MV-4-11 (cell line): ENCODE data around the gene CIC.
"Not testable (repeated sequence)": the region's sequence is repeated elsewhere in the genome, so short reads cannot be mapped to it uniquely, and the experiment has no call there.

Source experiments
- DNase-seq: peaks from one replicate; lab custom pipeline; 2025; lab: John Stamatoyannopoulos, UW

The CIC gene

DNA sequence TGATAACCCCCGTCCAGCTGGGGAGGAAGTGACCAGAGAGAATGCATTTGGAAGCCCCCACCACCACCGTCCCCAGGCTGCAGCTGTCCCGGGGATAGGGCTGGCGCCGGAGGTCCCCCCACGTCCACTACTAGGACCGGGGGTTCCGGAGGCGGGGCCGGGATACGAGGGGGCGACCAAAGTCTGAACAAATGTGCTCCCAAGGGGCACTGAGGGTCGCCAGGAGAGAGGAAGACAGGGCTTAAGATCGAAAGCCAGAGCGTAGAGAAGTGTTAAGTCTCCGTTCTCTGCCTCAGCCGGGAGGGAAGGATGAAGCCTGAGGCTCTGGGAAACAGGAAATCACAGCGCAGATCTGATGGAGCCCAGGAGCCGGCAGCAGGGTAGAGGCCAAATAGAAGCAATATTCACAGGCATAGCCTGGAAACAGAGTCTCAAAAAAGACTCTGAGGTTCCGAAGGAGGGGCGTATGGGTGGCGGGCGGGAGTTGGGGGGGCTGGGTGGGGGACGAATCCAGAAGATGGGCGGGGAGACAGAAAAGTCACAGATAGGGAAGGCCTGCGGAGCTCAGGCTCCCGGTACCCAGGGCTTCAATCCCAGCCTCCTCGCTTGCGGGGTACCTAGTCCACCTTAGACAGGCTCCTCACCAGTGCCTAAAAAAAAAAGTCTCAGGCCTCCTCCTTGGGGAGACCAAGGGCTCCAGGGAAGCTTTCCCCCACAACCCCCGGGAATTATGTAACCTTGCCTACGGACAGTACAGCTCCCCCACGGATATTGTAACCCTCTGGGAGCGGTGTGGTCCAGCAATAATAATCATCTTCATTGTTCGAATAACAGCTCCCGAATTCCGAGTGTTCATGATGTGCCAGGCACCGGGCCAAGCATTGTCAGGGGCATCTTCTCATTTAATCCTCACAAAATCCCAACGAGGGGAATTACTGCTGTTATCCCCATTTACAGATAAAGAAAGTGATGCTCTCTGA lies 13.0 kb upstream of the CIC start:
- DNase-seq = no peak

DNA sequence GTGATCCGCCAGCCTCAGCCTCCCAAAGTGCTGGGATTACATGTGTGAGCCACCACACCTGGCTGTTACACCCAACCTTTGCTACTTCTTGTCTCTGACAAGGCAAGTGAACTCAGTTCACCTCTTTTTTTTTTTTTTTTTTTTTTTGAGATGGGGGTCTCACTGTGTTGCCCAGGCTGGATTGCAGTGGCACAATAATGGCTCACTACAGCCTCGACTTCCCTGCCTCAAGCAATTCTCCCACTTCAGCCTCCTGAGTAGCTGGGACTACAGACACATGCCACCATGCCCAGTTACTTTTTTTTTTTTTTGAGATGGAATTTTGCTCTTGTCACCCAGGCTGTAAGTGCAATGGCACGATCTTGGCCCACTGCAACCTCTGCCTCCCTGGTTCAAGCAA lies 11.2 kb upstream of the CIC start:
- not testable (repeated sequence) for DNase-seq

DNA sequence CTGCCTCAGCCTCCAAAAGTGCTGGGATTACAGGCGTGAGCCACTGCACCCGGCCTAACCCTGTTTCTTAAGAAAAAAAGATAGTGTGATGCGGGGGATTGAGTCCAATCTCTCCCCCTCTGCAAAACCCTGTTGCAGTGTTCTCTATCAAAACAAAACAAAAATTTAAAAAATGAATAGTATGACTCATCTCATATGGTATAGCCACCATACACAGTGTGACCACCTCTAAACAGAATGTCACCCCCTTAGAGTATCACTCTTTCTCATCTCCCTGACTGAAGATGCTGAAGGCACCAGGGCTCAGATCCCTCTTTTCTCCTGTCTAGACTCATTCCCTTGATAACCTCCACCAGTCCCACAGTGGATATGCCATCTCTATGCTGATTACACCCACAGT lies 7.3 kb upstream of the CIC start:
- DNase-seq = no peak

DNA sequence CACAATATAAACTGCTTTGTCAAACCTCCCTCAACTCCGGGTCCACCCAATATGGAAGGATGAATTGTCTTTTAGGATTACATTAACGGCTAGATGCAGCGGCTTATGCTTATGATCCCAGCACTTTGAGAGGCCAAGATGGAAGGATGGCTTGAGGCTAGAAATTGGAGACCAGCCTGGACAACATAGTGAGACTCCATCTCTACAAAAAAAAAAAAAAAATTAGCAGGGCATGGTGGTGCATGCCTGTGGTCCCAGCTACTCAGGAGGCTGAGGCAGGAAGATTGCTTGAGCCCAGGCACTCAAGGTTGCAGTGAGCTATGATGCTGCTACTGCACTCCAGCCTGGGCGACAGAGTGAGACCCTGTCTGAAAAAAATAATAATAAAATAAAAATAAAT lies 2.9 kb upstream of the CIC start:
- not testable (repeated sequence) for DNase-seq

DNA sequence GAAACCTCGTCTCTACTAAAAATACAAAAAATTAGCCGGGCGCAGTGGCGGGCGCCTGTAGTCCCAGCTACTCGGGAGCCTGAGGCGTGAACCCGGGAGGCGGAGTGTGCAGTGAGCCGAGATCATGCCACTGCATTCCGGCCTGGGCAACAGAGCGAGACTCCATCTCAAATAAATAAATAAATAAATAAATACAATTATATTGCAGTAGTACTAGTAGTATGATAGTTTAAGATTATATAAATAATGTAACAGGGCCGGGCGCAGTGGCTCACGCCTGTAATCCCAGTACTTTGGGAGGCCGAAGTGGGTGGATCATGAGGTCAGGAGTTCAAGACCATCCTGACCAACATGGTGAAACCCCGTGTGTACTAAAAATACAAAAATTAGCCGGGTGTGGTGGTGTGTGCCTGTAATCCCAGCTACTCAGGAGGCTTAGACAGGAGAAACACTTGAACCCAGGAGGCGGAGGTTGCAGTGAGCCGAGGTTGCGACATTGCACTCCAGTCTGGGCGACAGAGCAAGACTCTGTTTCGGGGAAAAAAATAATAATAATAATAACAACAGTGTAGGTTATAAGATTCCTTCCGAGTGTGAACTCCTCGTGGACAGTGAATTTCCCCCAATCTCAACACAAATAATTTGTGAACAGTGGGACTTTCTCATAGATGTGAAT lies 2.0 kb upstream of the CIC start:
- DNase-seq = not testable (repeated sequence)

DNA sequence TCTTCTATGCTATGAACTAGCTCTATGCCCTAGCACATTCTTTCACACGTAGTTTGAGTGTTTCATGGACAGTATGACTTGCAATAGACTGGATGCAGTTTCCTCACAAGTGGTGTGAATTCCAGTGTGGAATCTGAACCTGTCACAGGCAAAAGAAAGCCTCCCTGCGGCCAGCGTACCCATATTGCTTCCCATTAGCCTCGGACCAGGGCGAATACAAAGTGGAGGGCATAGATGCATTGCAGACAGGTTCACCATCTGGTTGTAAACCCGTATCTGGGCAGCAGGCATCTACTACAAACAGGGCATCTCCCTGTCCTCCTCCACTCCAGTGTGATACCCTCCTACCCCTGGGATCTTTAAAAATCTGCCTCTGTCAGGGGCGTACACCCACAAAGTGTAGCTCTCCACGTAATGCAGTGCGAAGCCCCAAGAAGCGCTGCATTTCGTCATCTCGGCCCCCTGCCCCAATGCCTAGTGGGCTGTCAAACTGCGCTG lies 1.4 kb upstream of the CIC start:
- no peak for DNase-seq

DNA sequence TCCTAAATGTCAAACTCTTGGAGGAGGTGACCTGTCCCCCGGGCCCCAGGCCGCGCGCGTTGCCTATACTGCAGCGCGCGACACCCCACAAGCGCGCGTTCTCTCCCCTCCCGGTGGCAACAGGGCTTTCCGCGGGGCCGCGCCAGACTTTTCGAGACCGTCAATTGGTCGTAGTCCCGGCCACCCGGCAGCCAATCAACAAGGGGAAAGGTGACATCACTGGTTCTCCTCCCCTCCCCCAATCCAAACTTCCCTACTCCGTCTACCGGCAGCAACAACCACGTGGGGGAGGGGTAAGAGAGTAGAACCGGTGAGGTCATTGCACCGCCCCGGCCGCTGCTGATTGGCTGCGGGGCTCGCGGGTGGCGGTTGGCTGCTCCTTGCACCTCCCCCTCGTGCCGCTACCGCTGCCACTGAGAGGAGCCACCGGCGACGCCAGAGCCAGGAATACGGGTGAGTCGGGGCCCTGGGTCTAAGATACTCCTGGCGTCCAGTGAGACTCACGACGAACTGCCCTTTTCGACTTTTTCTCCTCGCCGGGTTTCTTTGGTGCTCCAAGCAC lies 829 bp upstream of the CIC start:
- peak; percentile 100 for DNase-seq

DNA sequence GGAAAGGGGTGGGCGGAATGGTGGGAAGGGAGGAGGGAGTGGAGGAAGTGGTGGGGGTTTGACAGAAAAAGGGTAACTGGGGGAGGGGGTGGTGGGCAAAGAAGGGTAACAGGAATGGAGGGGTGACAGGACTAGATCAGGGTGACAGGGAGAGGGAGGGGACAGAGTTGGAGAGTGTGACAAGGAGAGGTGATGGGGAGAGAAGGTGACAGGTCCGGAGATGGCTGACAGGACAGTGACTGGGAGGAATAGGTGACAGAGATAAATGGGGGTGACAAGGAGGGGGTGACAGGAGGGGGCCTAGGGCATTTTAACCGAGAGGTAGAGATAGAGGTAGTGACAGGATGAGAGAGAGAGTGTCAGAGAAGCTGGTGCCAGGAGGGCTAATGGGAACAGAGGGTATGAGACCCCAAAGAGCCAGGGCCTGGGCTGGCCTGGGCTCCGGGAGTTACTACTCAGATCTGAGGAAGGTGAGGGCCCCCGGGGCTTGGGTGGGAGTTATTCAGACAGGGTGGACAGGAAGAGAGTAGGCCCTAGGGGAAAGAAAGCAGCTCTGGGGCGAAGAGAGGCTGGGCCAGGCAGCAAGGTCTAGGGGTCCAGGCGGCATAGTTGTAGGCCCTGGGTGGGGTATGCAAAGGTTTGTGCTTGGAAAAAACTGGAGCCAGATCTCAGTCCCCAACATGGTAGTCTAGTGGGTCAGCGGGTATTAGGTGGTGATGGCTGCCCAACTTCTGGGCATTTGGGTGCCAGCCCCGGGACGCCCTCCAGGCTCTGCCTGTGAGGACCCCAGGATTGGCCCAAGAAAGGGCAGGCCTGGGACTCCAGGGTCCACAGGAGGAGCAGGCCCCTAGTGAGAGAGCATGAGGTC lies 660 bp downstream of the CIC start:
- no peak for DNase-seq

DNA sequence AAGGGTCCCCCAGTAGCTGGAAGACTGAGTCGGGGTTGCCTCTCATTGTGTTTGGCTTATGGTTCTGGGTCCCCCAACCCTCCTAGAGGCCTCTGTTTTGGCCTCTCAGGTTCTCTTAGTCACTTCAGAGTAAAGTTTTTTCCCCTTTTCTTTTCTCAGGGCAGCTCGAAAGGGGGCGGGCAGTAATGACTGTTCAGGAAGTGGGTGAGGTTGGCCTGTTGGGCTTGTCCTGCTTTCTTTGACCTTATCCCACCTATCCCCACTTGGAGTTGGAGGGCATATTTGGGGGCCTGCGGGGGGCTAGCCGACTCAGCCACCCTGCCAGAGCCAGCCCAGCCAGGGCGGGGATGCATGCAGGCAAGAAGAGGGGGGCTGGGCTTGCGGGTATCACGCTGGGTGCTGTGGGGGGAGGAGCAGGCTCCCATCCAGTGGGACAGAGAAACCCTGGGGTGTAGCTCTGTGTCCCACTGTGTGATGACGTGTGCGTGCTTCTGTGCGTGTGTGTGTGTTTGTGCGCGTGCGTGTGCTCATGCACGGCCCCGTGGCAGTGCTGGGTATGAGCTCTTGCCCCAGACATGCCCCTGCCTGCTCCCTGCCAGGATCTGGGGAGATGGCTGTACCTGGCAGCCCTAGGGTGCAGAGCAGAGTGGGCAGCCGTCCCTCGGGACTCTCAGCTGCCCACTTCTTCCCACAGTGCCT lies 1.4 kb downstream of the CIC start:
- peak; percentile 79 for DNase-seq

DNA sequence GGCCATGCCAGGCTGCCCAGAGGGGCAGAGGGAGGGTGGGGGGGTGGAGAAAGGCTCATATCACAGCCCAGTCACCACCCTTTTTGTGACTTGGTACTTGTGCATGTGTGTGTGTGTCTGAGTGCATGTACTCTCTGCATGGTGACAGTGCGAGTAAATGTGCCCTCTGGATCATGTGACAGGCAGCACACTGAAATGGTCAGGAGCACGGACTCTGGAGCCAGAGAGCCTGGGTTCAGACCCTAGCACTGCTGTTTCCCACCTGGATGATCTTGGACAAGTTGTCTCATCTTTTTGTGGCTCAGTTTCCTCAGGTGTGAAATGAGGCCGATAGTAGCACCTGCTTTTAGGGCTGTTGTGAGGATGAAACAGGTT lies 2.0 kb downstream of the CIC start:
- DNase-seq = no peak

DNA sequence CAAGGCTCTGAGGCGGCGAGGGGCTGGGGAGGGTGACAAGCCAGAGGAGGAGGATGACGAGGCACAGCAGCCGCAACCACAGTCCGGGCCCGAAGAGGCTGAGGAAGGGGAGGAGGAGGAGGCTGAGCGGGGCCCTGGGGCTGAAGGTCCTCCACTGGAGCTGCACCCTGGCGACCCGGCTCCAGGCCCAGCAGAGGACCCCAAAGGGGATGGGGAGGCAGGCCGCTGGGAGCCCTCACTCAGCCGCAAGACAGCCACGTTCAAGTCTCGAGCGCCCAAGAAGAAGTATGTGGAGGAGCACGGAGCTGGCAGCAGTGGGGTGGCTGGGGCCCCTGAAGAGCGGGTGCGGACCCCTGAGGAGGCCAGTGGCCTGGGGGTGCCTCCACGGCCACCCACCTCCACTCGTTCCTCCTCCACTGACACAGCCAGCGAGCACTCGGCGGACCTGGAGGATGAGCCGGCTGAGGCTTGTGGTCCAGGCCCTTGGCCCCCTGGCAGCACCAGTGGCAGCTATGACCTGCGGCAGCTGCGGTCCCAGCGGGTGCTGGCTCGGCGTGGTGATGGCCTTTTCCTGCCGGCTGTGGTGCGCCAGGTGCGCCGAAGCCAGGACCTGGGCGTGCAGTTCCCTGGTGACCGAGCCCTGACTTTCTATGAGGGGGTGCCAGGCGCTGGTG lies 2.9 kb downstream of the CIC start:
- DNase-seq = no peak

DNA sequence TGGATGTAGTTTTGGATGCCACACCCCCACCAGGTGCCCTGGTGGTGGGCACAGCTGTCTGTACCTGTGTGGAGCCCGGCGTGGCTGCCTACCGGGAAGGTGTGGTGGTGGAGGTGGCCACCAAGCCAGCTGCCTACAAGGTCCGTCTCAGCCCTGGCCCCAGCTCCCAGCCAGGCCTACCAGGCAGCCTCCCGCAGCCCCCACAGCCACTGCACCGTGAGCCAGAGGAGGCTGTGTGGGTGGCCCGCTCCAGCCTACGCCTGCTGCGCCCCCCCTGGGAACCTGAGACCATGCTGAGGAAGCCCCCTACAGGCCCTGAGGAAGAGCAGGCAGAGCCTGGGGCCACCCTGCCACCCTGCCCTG lies 3.5 kb downstream of the CIC start:
- DNase-seq = no peak

DNA sequence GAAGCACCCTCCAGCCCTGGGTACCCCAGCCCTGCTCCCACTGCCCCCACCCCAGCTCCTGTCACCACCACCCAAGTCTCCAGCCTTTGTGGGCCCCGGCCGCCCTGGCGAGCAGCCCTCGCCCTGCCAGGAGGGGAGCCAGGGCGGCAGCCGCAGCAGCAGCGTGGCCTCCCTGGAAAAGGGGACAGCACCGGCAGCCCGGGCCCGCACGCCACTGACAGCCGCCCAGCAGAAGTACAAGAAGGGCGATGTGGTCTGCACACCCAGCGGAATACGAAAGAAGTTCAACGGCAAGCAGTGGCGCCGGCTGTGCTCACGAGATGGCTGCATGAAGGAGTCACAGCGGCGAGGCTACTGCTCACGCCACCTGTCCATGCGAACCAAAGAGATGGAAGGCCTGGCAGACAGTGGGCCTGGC lies 3.9 kb downstream of the CIC start:
- no peak for DNase-seq

DNA sequence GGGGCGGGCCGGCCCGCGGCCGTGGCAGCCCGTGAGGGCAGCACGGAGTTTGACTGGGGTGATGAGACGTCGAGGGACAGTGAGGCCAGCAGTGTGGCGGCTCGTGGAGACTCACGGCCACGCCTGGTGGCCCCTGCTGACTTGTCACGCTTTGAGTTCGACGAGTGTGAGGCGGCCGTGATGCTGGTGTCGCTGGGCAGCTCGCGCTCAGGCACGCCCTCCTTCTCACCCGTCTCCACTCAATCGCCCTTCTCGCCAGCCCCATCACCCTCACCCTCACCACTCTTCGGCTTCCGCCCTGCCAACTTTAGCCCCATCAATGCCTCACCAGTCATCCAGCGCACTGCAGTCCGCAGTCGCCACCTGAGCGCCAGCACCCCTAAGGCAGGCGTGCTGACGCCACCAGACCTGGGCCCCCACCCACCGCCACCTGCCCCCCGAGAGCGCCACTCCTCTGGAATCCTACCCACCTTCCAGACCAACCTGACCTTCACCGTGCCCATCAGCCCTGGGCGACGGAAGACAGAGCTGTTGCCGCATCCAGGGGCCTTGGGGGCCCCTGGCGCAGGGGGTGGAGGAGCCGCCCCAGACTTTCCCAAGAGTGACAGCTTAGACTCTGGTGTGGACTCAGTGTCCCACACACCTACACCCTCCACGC lies 4.5 kb downstream of the CIC start:
- no peak for DNase-seq

DNA sequence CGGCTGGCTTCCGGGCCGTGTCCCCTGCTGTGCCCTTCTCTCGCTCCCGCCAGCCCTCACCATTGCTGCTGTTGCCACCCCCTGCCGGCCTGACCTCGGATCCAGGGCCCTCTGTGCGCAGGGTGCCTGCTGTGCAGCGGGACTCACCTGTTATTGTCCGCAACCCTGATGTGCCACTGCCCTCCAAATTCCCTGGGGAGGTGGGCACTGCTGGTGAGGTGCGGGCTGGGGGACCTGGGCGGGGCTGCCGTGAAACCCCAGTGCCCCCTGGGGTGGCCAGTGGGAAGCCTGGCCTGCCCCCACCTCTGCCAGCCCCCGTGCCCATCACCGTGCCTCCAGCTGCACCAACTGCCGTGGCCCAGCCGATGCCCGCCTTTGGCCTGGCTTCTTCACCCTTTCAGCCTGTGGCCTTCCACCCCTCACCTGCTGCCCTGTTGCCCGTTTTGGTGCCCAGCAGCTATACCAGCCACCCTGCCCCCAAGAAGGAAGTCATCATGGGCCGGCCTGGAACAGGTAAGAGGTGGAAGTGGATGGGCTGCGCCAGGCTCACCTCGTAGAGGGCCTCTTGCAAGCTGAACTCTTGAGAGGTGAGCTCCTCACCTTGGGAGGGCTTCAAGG lies 5.1 kb downstream of the CIC start:
- DNase-seq = no peak

DNA sequence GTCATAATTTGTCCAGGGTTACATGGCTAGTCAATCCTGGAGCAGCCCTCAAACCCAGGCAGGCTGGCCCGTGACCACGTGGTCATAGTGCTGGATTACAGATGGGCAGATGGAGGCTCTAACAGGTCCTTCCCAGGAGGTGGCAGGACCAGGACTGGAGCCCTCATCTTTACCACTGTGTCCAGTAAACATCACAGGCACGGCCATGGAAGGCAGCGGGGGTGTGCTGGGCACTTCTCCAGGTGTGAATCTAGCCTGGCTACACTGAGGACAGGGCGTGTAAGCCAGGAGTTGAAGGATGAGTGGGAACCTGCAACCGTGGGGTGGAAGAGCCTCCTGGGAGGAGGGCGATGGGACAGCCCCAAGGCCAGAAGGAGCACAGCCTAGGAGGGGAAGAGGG lies 6.1 kb downstream of the CIC start:
- DNase-seq = no peak

DNA sequence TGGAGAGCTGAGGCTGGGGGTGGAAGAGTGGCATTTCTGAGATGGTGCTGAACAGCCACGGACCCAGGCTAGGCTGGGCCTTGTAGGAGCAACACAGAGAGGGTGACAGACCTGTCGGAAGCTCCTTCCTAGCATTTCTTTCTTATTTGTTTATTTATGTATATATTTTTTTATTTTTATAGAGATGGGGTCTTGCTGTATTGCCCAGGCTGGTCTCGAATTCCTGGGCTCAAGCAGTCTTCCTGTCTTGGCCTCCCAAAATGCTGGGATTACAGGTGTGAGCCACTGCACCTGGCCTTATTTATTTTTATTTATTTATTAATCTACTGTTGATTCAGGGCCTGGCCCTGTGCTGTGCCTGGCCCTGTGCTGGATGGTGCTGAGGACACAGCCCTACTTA lies 6.5 kb downstream of the CIC start:
- DNase-seq = no peak

DNA sequence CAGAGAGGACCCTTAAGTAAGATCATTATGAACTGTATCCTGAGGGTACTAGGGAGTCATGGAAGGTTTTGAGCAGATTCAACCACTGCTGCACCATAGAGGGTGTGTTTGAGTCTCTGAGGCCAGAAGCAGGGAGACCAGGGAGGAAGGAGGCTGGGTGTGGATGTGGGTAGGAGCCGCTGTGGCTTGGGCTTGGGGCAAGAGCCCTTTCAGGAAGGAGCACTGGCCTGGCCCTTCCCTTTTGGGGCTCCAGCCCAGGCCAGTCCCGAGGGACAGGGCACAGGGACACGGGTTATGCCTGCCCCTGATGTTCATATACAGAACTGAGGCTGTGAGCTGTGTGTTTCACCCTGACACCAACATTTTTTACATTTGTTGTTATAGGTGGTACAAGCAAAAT lies 7.2 kb downstream of the CIC start:
- DNase-seq = no peak

DNA sequence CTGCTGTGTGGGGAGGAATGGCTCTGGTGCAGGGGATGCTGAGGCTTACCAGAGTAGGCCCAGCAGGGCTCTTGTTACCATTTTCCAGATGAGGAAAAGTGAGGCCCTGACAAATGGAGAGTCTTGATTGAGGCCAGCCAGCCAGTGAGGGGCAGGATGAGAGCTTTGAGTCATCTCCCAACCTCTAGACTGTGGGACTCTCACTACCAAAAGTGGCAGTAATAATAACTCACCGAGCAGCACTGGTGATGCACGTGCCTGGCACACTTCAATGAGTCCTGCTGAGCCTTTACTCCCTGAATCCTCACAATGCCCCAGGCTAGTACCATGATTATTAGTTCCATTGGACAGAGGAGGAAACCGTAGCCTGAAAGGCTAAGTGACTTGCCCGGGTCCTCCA lies 7.8 kb downstream of the CIC start:
- DNase-seq = no peak
